ENCODE measurements around the gene BAD. TPM values are rescaled to one million over a fixed set of nuclear protein-coding genes. Genes with fewer than 3 reads are reported as not detected.
A peak's percentile ranks its signal among the peaks of the same experiment; 100 is the strongest.

BAD gene
- total and polyA plus RNA-seq, 2 of the 13 experiments (the other 11 are each of a cell fraction or from before 2014, with no cell fraction given) = 17.9 to 28.5 TPM

DNA sequence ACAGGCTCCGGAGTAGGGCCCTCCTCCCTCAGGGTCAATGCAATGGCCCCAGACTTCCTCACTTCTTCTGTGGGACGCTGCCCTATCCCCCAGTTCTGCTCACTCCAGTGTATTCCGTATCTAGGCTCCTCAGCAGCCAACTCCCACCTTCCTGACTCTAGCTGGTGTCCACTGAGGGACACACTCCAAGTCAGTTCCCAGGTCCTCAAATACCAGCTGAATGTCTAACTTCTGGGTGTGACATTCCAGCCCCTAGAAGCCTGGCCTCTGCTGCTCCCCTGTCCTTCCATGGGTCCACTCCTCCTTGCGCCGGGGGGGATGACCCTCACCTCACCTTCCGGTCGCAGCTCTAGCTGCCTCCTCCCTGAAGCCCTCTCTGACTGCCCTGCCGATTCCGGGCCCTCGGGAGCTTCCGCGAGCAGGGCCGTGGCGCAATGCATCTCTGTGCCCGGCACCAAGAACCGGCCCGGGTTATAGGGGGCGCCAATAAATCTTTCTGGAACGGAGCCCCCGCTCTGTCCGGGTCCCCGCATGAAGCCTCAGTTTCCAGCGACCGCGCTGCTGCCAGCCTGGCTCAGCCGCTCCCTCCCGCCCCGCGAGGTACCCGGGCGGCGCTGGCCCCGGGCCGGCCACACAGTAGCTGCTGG lies 15.4 kb downstream of the BAD start (continued):
- TF ChIP-seq BRCA1 (CRISPR knock-in tag; IDR thresholded peaks at IDR 0.05) = no peak
- TF ChIP-seq MBNL3 (CRISPR knock-in tag; conservative IDR thresholded peaks at IDR 0.05) = no peak
- no peak for TF ChIP-seq REPIN1 (CRISPR knock-in tag; IDR thresholded peaks at IDR 0.05; ENCODE audit: borderline replicate concordance, low read depth)
- no peak for TF ChIP-seq KLF9 (CRISPR knock-in tag; IDR thresholded peaks at IDR 0.05; ENCODE audit: low read depth)
- no peak for TF ChIP-seq AKAP8 (CRISPR knock-in tag; IDR thresholded peaks at IDR 0.05)
- TF ChIP-seq REXO4 (CRISPR knock-in tag; IDR thresholded peaks at IDR 0.05; ENCODE audit: borderline replicate concordance) = no peak
- TF ChIP-seq ZNF543 (CRISPR knock-in tag; IDR thresholded peaks at IDR 0.05) = no peak; the same call in 1 of the 2 replicates
- TF ChIP-seq, protein P1, sequence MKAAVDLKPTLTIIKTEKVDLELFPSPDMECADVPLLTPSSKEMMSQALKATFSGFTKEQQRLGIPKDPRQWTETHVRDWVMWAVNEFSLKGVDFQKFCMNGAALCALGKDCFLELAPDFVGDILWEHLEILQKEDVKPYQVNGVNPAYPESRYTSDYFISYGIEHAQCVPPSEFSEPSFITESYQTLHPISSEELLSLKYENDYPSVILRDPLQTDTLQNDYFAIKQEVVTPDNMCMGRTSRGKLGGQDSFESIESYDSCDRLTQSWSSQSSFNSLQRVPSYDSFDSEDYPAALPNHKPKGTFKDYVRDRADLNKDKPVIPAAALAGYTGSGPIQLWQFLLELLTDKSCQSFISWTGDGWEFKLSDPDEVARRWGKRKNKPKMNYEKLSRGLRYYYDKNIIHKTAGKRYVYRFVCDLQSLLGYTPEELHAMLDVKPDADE (CRISPR knock-in tag; IDR thresholded peaks at IDR 0.05) = no peak
- no peak; the same call in 1 of the 2 replicates for TF ChIP-seq BCL6 (CRISPR knock-in tag; IDR thresholded peaks at IDR 0.05)
- TF ChIP-seq BRD4 (CRISPR knock-in tag; IDR thresholded peaks at IDR 0.05) = peak; percentile 49; the same call in 1 of the 2 replicates
- TF ChIP-seq ZNF550 (CRISPR knock-in tag; IDR thresholded peaks at IDR 0.05; ENCODE audit: borderline replicate concordance) = no peak
- TF ChIP-seq POLR2G (IDR thresholded peaks at IDR 0.05; ENCODE audit: low read depth, low read length) = no peak
- TF ChIP-seq KDM1A (CRISPR knock-in tag; IDR thresholded peaks at IDR 0.05) = peak; percentile 50; the same call in 1 of the 2 replicates
- TF ChIP-seq, protein P2, sequence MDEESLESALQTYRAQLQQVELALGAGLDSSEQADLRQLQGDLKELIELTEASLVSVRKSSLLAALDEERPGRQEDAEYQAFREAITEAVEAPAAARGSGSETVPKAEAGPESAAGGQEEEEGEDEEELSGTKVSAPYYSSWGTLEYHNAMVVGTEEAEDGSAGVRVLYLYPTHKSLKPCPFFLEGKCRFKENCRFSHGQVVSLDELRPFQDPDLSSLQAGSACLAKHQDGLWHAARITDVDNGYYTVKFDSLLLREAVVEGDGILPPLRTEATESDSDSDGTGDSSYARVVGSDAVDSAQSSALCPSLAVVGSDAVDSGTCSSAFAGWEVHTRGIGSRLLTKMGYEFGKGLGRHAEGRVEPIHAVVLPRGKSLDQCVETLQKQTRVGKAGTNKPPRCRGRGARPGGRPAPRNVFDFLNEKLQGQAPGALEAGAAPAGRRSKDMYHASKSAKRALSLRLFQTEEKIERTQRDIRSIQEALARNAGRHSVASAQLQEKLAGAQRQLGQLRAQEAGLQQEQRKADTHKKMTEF (CRISPR knock-in tag; IDR thresholded peaks at IDR 0.05) = peak; percentile 57
- TF ChIP-seq, protein P3, sequence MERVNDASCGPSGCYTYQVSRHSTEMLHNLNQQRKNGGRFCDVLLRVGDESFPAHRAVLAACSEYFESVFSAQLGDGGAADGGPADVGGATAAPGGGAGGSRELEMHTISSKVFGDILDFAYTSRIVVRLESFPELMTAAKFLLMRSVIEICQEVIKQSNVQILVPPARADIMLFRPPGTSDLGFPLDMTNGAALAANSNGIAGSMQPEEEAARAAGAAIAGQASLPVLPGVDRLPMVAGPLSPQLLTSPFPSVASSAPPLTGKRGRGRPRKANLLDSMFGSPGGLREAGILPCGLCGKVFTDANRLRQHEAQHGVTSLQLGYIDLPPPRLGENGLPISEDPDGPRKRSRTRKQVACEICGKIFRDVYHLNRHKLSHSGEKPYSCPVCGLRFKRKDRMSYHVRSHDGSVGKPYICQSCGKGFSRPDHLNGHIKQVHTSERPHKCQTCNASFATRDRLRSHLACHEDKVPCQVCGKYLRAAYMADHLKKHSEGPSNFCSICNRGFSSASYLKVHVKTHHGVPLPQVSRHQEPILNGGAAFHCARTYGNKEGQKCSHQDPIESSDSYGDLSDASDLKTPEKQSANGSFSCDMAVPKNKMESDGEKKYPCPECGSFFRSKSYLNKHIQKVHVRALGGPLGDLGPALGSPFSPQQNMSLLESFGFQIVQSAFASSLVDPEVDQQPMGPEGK (CRISPR knock-in tag; IDR thresholded peaks at IDR 0.05) = no peak
- TF ChIP-seq MED8 (CRISPR knock-in tag; IDR thresholded peaks at IDR 0.05; ENCODE audit: insufficient replicate concordance) = no peak
- TF ChIP-seq RORA (CRISPR knock-in tag; IDR thresholded peaks at IDR 0.05) = no peak
- TF ChIP-seq ZNF564 (CRISPR knock-in tag; IDR thresholded peaks at IDR 0.05) = no peak; the same call in 1 of the 2 replicates
- peak; percentile 19; the same call in 1 of the 2 replicates for TF ChIP-seq HDAC2 (CRISPR knock-in tag; IDR thresholded peaks at IDR 0.05)
- TF ChIP-seq, protein P4, sequence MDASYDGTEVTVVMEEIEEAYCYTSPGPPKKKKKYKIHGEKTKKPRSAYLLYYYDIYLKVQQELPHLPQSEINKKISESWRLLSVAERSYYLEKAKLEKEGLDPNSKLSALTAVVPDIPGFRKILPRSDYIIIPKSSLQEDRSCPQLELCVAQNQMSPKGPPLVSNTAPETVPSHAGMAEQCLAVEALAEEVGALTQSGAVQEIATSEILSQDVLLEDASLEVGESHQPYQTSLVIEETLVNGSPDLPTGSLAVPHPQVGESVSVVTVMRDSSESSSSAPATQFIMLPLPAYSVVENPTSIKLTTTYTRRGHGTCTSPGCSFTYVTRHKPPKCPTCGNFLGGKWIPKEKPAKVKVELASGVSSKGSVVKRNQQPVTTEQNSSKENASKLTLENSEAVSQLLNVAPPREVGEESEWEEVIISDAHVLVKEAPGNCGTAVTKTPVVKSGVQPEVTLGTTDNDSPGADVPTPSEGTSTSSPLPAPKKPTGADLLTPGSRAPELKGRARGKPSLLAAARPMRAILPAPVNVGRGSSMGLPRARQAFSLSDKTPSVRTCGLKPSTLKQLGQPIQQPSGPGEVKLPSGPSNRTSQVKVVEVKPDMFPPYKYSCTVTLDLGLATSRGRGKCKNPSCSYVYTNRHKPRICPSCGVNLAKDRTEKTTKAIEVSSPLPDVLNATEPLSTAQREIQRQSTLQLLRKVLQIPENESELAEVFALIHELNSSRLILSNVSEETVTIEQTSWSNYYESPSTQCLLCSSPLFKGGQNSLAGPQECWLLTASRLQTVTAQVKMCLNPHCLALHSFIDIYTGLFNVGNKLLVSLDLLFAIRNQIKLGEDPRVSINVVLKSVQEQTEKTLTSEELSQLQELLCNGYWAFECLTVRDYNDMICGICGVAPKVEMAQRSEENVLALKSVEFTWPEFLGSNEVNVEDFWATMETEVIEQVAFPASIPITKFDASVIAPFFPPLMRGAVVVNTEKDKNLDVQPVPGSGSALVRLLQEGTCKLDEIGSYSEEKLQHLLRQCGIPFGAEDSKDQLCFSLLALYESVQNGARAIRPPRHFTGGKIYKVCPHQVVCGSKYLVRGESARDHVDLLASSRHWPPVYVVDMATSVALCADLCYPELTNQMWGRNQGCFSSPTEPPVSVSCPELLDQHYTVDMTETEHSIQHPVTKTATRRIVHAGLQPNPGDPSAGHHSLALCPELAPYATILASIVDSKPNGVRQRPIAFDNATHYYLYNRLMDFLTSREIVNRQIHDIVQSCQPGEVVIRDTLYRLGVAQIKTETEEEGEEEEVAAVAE (CRISPR knock-in tag; IDR thresholded peaks at IDR 0.05; ENCODE audit: borderline replicate concordance) = no peak
- no peak for TF ChIP-seq HNRNPH1 (optimal IDR thresholded peaks at IDR 0.05; ENCODE audit: low read depth, low read length)
- no peak for TF ChIP-seq ZNF354B (CRISPR knock-in tag; IDR thresholded peaks at IDR 0.05)
